Activated T-helper 1 cell treated with anti-CD3 and anti-CD28 coated beads, Interleukin-12 subunit alpha, Interleukin-12 subunit beta, Interleukin-2, Interleukin-4 antibody, amounts not matched to agents 30 ng/mL and 10 ng/mL and 1 ng/mL, durations not matched to agents 14 hours and 24 hours and 36 hours (primary cell): ENCODE results near the gene STX7. TPM values are rescaled to one million over a fixed set of nuclear protein-coding genes. Genes with fewer than 3 reads are reported as not detected.
A peak's percentile ranks its signal among the peaks of the same experiment; 100 is the strongest.

Source experiments
- DNase-seq: peaks from one replicate; pipeline ENCODE4 v3.0.0; 2021; ENCODE audit warnings: low spot score
- H3K27ac Mint-ChIP-seq: one replicate; pipeline ENCODE4 v1.8.0; 2021; ENCODE audit warnings: mild to moderate bottlenecking, mixed read lengths
- H3K27me3 Mint-ChIP-seq: one replicate; pipeline ENCODE4 v1.8.0; 2022; ENCODE audit warnings: mild to moderate bottlenecking, moderate library complexity, mixed read lengths; ENCODE audit not compliant: insufficient read depth
- H3K36me3 Mint-ChIP-seq: one replicate; pipeline ENCODE4 v1.8.0; 2021; ENCODE audit warnings: low read depth, mixed read lengths
- H3K4me1 Mint-ChIP-seq: one replicate; pipeline ENCODE4 v1.8.0; 2021; ENCODE audit warnings: low read depth, mixed read lengths
- H3K4me3 Mint-ChIP-seq: one replicate; pipeline ENCODE4 v1.8.0; 2021; ENCODE audit warnings: mild to moderate bottlenecking, moderate library complexity, mixed read lengths
- H3K9me3 Mint-ChIP-seq: one replicate; pipeline ENCODE4 v1.8.0; 2021; ENCODE audit warnings: mixed read lengths
- intact Hi-C: fragments of 100-400 bp; cut with micrococcal nuclease; formaldehyde crosslinking; loops from one replicate; pipeline ENCODE4 v1.15.1; 2024
- total RNA-seq: library from RNA; stranded (reverse); gene quantifications from 2 replicates; pipeline ENCODE4 v1.2.3, GENCODE V29; 2022

The STX7 gene
- total RNA-seq, 1 donor from 2014 or later, result 17.3 TPM

DNA sequence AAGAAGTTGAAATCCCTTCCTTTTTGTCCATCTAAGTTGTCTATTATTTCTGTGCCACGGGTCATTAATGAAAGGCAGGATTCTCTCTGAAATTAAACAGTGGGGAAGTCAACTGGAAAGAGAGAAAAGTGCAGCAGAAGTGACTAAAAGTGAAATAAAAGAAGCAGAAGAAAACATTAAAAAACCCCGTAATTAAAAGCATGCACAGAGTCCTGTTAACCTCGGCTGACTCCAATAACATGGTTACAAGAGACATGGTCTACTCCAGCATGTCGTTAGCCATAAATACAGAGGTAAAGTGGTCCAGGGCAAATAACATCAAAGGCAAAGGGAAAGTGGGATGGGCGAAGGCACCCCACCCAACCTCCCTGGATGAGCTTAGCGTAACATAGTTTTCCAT lies 98.6 kb downstream of the STX7 start:
- intact Hi-C loops, result no loop called here
- H3K4me1 Mint-ChIP-seq, result no peaks in the 10 kb centered on the region
- peaks cover 9% of the 10 kb centered on the region for H3K27me3 Mint-ChIP-seq
- DNase-seq, result no peak
- no peak overlapping the region for H3K27ac Mint-ChIP-seq
- H3K36me3 Mint-ChIP-seq, result no peaks in the 10 kb centered on the region
- no peaks in the 10 kb centered on the region for H3K9me3 Mint-ChIP-seq
- no peak overlapping the region for H3K4me3 Mint-ChIP-seq

DNA sequence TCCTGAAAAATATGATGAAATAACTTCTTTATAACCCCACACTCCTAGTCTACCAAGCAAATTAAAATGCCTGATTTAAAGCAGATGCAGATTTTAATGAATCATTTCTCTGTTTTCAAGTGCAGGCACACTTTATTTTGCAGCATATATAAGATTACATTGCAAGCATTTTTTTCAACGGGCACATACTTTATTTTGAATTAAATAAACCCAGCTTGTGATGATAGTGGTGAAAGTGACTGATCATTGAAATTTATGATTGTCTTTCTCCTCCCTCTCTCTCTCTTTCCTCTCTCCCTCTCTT lies 99.5 kb downstream of the STX7 start:
- Mint-ChIP-seq H3K4me1 (no peaks in the 10 kb centered on the region), H3K27me3 (peaks cover 11% of the 10 kb centered on the region), H3K4me3 (no peak overlapping the region), H3K9me3 (no peaks in the 10 kb centered on the region), H3K27ac (no peak overlapping the region), H3K36me3 (no peaks in the 10 kb centered on the region)
- no peak for DNase-seq
- intact Hi-C loops, result no loop called here

DNA sequence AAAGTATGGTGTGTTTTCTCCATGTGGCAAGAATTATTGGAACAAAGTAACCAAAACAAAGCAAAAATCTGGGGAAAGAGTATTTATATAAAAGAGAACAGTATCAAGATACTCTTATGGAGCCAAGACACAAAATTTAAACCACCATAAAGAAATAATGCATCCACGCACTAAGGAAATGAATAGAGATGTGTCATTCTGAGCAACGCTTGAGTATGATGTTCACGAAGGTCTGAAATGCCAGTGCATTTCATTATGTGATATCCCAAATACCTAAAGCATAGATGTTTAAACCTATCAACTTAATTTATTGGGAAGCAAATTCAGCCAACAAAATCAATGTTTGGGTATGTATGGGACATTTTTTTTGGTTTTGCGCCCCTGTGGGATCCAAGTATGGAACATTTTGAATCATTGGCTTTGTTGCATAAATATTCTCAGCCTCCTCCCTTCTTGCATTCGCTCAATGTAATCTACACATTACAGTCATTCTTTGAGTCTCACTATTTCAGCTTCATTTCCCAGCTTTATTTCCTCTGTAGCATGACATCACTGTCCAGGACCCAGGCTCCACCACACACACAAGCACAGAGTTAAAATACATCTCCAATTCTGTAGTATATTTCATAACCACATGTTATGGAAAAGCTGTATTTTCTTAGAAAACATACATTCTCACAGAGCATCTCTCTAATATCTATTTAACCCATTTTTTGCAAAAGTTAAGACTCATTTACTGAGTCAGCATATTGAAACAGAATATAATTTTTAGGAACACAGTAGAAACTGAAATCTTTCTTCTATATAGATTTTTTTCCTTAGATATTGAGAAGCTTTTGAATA lies 100.0 kb downstream of the STX7 start:
- Mint-ChIP-seq H3K4me3 (no peak overlapping the region), H3K9me3 (no peaks in the 10 kb centered on the region), H3K27ac (no peak overlapping the region), H3K27me3 (peaks cover 9% of the 10 kb centered on the region), H3K36me3 (no peaks in the 10 kb centered on the region), H3K4me1 (no peaks in the 10 kb centered on the region)
- intact Hi-C loops, result no loop called here
- DNase-seq, result no peak

DNA sequence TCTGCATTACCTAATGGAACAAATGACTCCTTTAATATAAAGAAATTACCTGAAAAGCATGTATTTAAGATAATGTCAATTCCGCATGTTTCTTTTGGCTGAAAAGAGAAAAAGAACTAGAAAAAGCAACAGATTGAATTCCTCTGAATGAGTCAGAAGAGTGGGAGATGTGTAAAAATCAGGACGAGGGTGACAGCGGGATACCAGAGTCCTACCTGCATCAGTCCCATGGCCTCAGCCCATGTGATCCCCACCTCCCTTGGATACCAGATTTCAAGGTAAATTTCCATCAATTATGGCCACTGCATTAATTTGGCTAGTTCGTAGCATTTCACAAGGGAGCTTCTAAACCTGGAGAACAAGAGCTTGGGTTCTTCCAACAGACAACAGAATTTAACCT lies 101.6 kb downstream of the STX7 start:
- intact Hi-C loops, result no loop called here

DNA sequence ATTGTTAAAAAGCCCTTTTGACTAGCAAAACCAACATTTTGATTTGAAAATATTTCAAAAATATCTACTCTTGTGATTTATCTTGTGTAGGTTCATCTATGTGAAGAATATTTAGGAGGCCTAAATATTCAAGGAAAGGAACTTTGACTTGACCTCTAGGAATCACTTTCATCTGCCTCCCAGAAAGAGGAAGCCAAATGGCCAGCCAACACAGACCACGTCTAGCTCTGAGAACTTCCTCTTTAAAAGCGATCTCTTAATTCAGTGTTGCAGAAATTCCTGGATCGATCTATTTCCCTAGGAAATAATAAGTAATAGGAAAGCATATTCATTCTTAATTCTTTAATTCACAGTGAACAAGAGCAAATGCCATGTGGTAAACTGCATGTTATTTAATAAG lies 102.1 kb downstream of the STX7 start:
- intact Hi-C loops, result no loop called here
- no peak overlapping the region for H3K27ac Mint-ChIP-seq
- peaks cover 6% of the 10 kb centered on the region for H3K4me1 Mint-ChIP-seq
- H3K4me3 Mint-ChIP-seq, result no peak overlapping the region
- no peaks in the 10 kb centered on the region for H3K9me3 Mint-ChIP-seq
- peaks cover 20% of the 10 kb centered on the region for H3K27me3 Mint-ChIP-seq
- no peaks in the 10 kb centered on the region for H3K36me3 Mint-ChIP-seq
- no peak for DNase-seq

More for the DNA sequence above, 101.6 kb downstream of the STX7 start:
- no peaks in the 10 kb centered on the region for H3K9me3 Mint-ChIP-seq
- H3K27me3 Mint-ChIP-seq, result peaks cover 19% of the 10 kb centered on the region
- H3K36me3 Mint-ChIP-seq, result no peaks in the 10 kb centered on the region
- no peak for DNase-seq
- H3K4me1 Mint-ChIP-seq, result peaks cover 2% of the 10 kb centered on the region
- no peak overlapping the region for H3K4me3 Mint-ChIP-seq
- H3K27ac Mint-ChIP-seq, result no peak overlapping the region

DNA sequence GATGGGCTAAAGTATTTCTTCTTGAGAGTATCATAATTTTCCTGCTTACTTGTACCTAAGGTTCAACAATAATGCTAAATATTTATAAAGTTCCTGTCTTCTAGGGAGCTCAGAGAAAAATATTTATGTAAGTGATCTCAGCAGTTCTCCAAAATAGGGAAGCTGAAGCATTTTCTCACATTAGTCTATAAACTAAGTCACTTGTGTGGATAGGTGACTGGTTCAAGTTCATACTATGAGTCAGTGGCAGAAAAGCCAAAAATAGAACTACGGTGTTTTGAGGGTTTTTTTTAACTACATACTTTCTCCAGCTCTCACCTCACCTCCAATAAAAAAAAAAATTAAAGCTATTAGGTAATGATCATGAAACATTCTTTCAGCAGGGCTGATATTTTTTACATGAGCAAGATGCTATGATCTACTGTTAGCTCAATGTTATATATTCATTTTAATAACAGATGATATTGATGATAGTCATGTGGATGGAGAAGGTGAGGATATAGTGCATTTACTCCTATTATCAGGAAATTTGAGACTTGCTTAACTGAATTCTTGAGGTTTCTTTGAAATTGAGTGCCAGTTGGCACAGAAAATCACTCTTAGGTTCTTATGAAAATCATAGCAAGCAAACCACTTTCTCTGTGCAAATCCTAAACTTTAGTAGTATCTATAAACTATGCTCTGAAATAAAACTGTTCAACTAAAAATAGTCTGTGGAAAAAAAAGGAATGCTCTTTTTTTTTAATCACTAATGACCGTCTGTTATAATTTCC lies 107.6 kb downstream of the STX7 start:
- intact Hi-C loops, result no loop called here
- H3K27me3 Mint-ChIP-seq, result peaks cover 49% of the 10 kb centered on the region

DNA sequence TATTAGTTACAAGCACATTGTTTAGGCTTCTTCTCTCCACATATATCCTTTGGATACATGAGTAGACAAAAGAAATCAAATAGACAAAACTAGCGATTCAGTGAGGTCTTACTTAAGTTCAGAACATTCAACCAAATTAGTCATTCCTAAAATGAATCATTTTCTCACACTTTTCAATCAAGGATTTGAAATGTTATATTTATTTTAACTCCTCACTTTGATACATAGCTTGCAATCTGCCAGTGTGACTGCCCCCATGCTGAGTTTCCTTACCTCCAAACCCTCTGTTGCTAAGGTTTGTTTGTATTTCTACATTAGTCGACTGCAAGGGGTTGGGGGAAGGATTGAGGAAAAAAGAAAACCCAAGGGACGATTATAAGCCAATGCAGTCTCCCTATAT lies 108.2 kb downstream of the STX7 start:
- intact Hi-C loops, result loop anchor here (1.0 kb wide), 1 partner anchor 39 kb away; no protein-coding TSS in a partner anchor
- Mint-ChIP-seq H3K4me1 (peaks cover 31% of the 10 kb centered on the region), H3K27me3 (peaks cover 55% of the 10 kb centered on the region), H3K27ac (no peak overlapping the region), H3K36me3 (no peaks in the 10 kb centered on the region), H3K9me3 (no peaks in the 10 kb centered on the region), H3K4me3 (no peak overlapping the region)
- DNase-seq, result no peak

More for the DNA sequence above, 107.6 kb downstream of the STX7 start:
- H3K27ac Mint-ChIP-seq, result no peak overlapping the region
- no peak for DNase-seq
- no peaks in the 10 kb centered on the region for H3K9me3 Mint-ChIP-seq
- peaks cover 31% of the 10 kb centered on the region for H3K4me1 Mint-ChIP-seq
- H3K4me3 Mint-ChIP-seq, result no peak overlapping the region
- H3K36me3 Mint-ChIP-seq, result no peaks in the 10 kb centered on the region

DNA sequence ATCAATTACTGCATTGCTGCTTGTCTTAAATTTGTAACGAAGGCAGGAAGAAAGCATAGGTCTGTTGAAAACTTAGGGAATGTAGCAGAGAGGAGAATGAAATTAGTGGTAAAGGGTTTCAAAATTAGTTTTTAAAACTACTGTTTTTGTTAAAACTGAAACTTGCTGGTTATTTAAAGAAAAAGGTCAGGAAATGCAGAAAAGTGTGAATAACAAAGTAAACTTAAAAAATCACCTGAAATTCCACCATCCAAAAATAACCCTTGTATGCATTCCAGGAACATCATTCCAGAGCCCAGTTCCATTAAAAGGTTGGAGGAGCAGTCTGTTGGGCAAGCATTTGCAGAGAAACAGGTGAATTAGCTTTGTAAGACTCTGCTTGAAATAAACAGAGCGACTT lies 108.6 kb downstream of the STX7 start:
- H3K36me3 Mint-ChIP-seq, result no peaks in the 10 kb centered on the region
- H3K4me1 Mint-ChIP-seq, result peaks cover 31% of the 10 kb centered on the region
- intact Hi-C loops, result loop anchor here (1.0 kb wide), 1 partner anchor 39 kb away; no protein-coding TSS in a partner anchor
- H3K27ac Mint-ChIP-seq, result no peak overlapping the region
- H3K27me3 Mint-ChIP-seq, result peaks cover 59% of the 10 kb centered on the region
- no peak for DNase-seq
- no peaks in the 10 kb centered on the region for H3K9me3 Mint-ChIP-seq
- no peak overlapping the region for H3K4me3 Mint-ChIP-seq

DNA sequence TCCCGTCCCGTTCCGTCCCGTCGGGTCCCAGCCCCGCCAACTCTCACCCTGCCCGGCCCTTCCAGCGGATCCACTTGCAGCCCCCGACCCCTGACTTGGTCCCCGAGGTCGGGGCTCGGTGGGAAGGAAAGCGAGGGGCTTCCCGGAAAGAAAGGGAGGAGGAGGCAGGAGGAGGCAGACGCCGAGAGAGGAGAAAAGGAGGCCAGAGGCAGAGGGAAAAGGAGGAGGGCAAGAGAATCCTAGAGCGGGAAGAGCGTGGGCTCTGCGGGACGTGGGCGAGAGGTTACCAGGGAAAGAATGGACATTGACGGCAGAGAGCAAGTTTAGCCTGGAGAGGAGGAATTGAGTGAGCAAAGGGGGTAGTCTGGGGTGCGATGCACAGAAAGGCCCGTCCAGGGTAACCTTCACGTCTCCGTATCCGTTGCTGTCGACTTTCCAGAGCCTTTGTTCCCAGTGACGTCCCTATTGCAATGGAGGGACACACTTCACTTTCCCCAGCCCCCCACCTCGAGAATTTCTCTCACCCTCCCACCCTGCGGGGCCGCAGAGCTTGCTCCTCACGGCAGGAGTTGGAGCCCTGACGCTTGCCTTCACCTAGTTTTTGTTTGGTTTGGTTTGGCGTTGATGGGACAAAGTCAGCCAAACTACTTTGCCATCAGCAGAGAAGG lies 111.2 kb downstream of the STX7 start:
- Mint-ChIP-seq H3K27ac (no peak overlapping the region), H3K4me3 (peak overlapping the region; percentile 13), H3K27me3 (peaks cover 57% of the 10 kb centered on the region), H3K9me3 (no peaks in the 10 kb centered on the region), H3K36me3 (no peaks in the 10 kb centered on the region), H3K4me1 (peaks cover 31% of the 10 kb centered on the region)
- no peak for DNase-seq
- intact Hi-C loops, result no loop called here

DNA sequence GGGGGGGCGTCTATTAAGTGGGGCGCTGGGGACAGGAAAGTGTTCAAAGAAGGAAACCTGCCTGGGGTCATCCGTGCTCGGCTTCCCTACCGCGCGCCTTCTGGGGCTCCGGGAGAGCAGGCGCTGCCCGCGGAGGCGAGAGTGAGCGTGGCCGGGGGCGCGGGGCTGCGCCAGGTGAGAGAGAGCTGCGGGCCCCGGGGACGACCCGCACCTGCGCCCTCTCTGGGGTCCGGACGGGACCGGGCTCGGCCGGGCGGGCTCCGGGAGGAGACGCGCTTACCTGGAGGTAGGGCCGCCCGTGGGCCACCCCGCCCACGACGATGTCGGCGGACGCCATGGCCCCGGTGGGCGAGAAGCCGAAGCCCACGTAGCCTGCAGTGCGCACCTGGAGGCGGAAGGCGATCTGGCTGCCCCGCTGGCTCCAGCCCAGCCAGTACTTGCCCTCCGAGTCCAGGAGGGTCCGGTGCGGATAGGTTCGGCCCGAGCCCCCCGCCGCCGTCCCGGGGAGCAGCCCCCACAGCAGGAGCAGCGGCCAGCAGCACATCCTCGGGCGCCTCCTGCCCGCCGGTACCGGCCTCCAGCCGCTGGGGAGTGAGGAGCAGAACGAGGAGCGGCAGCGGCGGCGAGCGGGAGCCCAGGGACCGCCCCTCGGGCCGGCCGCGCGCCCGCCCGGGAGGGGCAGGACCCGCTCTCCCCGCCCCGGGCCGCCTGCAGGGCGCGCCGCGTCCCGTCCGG lies 111.9 kb downstream of the STX7 start, which contains the start of gene MOXD1:
Gene MOXD1 (minus strand): TSS at position 593 of the 735 bp plus-strand sequence. CDS start 49 bp downstream, at position 544.
- peak within 1 kb of the TSS; percentile 13 for H3K4me3 Mint-ChIP-seq

DNA sequence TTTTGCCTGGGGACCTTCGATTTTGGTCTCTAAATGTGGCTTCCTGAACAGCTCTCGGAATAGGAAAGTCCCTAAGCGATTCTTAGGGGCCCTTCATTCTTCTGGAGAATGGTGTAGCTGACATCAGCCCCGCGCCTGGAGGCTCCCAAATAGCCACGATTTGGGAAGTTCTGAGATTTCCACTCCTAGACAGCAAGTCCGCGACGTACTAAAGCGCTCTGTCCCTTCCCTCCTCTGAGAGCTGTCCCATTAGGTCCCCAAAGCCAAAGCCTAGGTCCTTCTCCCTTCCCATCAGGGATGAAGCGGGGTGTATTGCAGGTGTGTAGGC lies 112.4 kb downstream of the STX7 start:
- peaks cover 21% of the 10 kb centered on the region for H3K4me1 Mint-ChIP-seq
- H3K27me3 Mint-ChIP-seq, result peaks cover 58% of the 10 kb centered on the region
- no peak for DNase-seq
- H3K4me3 Mint-ChIP-seq, result peak overlapping the region; percentile 11
- H3K27ac Mint-ChIP-seq, result no peak overlapping the region
- H3K36me3 Mint-ChIP-seq, result no peaks in the 10 kb centered on the region
- peaks cover under 1% of the 10 kb centered on the region for H3K9me3 Mint-ChIP-seq
- intact Hi-C loops, result no loop called here

More for the DNA sequence above, 111.9 kb downstream of the STX7 start, which contains the start of gene MOXD1:
- no peak for DNase-seq
- Mint-ChIP-seq H3K9me3 (no peaks in the 10 kb centered on the region), H3K27ac (no peak within 1 kb of the TSS), H3K36me3 (no peaks in the 10 kb centered on the region), H3K27me3 (peaks cover 52% of the 10 kb centered on the region), H3K4me1 (peaks cover 27% of the 10 kb centered on the region)
- intact Hi-C loops, result no loop called here

DNA sequence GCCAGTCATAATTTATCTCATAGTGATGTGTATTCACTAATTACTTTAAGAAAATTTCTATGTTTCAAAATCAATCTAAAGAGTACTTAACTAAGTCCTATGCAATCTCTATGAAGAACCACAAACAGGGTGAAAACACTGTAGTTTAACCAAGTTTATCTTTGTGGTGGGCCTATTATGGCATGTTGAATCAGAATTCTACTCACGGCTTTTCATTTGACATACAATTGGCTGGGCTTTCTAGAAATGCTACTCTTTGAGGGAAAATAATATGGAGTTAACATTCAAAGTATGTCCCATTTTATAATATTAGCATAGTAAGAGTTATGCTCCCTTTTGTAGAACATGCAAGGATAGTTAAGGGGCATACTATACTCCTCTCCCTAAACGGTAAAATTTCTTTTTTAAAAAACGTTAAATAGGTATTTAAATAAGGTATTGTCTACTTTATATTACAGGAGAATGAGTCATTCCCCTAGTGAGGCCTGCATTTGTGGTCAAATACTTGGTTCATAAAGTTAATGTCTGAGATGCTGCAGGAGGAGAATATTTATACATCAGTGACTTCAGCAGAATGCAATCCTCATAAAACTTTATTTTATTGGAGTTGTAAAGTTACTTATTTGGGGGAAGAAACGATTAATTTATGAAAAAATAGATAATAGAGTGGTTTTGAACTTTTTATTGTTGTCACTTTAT lies 113.4 kb downstream of the STX7 start:
- Mint-ChIP-seq H3K4me3 (no peak overlapping the region), H3K27ac (no peak overlapping the region), H3K4me1 (peaks cover 13% of the 10 kb centered on the region), H3K9me3 (peaks cover 11% of the 10 kb centered on the region), H3K27me3 (peaks cover 58% of the 10 kb centered on the region), H3K36me3 (no peaks in the 10 kb centered on the region)
- no peak for DNase-seq
- intact Hi-C loops, result no loop called here
